GM21367 (cell line): ENCODE results near the gene ENO1.
"Not testable (repeated sequence)": the region's sequence is repeated elsewhere in the genome, so short reads cannot be mapped to it uniquely, and the experiment has no call there.

Experiments
- ATAC-seq: cut with Tn5 transposase; IDR thresholded peaks from one replicate; pipeline ENCODE4 v1.9.1; 2021; ENCODE audit not compliant: unreplicated experiment

The ENO1 gene

GRCh38 chr1:8847990-8848389 lies 30.5 kb downstream of the ENO1 start:
- no peak for ATAC-seq

- ATAC-seq = no peak
These were observed 32.2 kb downstream of the ENO1 start for GRCh38 chr1:8846263-8846662.

- ATAC-seq = no peak
These were observed 33.1 kb downstream of the ENO1 start for GRCh38 chr1:8845104-8846097.

GRCh38 chr1:8844501-8845006 lies 33.9 kb downstream of the ENO1 start:
- ATAC-seq = no peak

- no peak for ATAC-seq
These were observed 37.1 kb downstream of the ENO1 start for GRCh38 chr1:8841395-8841794.

GRCh38 chr1:8839990-8840389 lies 38.5 kb downstream of the ENO1 start:
- no peak for ATAC-seq

- ATAC-seq = no peak
These were observed 42.4 kb downstream of the ENO1 start for GRCh38 chr1:8835941-8836643.

- ATAC-seq = no peak
These were observed 47.1 kb downstream of the ENO1 start for GRCh38 chr1:8831340-8831739.

GRCh38 chr1:8830732-8831131 lies 47.8 kb downstream of the ENO1 start:
- not testable (repeated sequence) for ATAC-seq

GRCh38 chr1:8825985-8826481 lies 52.5 kb downstream of the ENO1 start:
- no peak for ATAC-seq

GRCh38 chr1:8823295-8823664 lies 55.2 kb downstream of the ENO1 start:
- no peak for ATAC-seq

- no peak for ATAC-seq
These were observed 55.9 kb downstream of the ENO1 start for GRCh38 chr1:8822373-8823294.

- ATAC-seq = no peak
These were observed 57.4 kb downstream of the ENO1 start for GRCh38 chr1:8821084-8821483.

- ATAC-seq = not testable (repeated sequence)
These were observed 59.7 kb downstream of the ENO1 start for GRCh38 chr1:8818789-8819188.

GRCh38 chr1:8818325-8818775 lies 60.1 kb downstream of the ENO1 start:
- ATAC-seq = no peak

- peak; percentile 83 for ATAC-seq
These were observed 60.8 kb downstream of the ENO1 start, which contains the start of gene RERE for GRCh38 chr1:8817412-8818324. Gene RERE (minus strand): TSS chr1:8817640.

- ATAC-seq = no peak
These were observed 61.6 kb downstream of the ENO1 start for GRCh38 chr1:8816831-8817411.

GRCh38 chr1:8816264-8816663 lies 62.2 kb downstream of the ENO1 start:
- no peak for ATAC-seq

- ATAC-seq = no peak
These were observed 62.8 kb downstream of the ENO1 start for GRCh38 chr1:8815582-8816151.
